Fibroblast of mammary gland (primary cell): ENCODE measurements around the gene KRT2.

Experiments
- DNase-seq: peaks from one replicate; pipeline ENCODE4 v3.0.0-alpha.2; 2010; ENCODE audit warnings: low read depth
- H3K4me3 ChIP-seq: 2 replicates; pipeline ENCODE4 v1.5.1; 2011; ENCODE audit warnings: low read depth, mild to moderate bottlenecking, low read length, moderate library complexity; ENCODE audit not compliant: control insufficient read depth
- CTCF ChIP-seq: conservative IDR thresholded peaks from 2 replicates; pipeline ENCODE4 v1.5.1; 2011; ENCODE audit warnings: low read depth, low read length, inconsistent platforms; ENCODE audit not compliant: control insufficient read depth, insufficient read depth

Gene KRT2

GRCh38 chr12:52686063-52686462 lies 34.1 kb upstream of the KRT2 start:
- no peak for DNase-seq
- no peak overlapping the region for H3K4me3 ChIP-seq
- no peak for TF ChIP-seq CTCF

- TF ChIP-seq CTCF = no peak
- H3K4me3 ChIP-seq = no peak overlapping the region
- no peak for DNase-seq
Measured at GRCh38 chr12:52685406-52685890, 33.4 kb upstream of the KRT2 start.

DNA sequence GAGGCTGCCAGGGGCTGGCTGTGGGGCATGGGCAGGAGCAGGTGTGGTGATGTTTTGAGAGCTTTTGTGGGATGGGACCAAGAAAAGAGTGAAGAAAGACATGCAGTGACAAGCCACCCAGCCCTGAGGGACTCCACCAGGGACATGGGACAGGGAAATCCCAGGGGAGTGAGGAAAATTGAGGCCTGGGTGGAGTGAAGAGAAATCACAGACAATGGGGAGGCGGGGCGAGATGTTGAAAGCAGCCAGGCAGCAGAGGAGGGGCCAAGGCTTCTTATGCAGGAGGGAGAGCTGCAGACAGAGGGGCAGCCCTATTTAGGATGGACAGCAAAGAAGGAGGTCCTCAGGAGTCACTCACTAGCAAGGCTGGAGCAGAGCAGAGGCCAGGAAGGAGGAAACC lies 32.4 kb upstream of the KRT2 start:
- H3K4me3 ChIP-seq = no peak overlapping the region
- TF ChIP-seq CTCF = no peak
- no peak for DNase-seq

- DNase-seq = no peak
- H3K4me3 ChIP-seq = no peak overlapping the region
- no peak for TF ChIP-seq CTCF
Measured at GRCh38 chr12:52683575-52684300, 31.7 kb upstream of the KRT2 start.

GRCh38 chr12:52682938-52683574 lies 31.0 kb upstream of the KRT2 start:
- TF ChIP-seq CTCF = no peak
- DNase-seq = no peak
- H3K4me3 ChIP-seq = no peak overlapping the region

DNA sequence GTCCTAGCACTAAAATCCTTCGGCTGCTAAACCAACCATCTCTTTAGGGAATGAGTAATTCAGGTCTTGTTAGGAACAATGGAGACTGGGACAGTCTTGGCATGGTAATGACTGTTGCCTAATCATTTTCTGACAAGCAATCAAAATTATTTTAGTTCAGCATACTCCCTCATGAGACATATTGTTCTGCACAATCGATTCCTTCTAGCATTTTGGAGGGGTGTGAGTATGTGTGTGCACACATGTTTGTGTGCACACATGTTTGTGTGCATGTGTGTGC lies 30.3 kb upstream of the KRT2 start:
- DNase-seq = peak; percentile 5
- no peak overlapping the region for H3K4me3 ChIP-seq
- no peak for TF ChIP-seq CTCF
